ENCODE data around the gene GMCL1.

The GMCL1 gene

GRCh38 chr2:69917852-69918251 lies 88.4 kb downstream of the GMCL1 start:
- Histone ChIP-seq H3K27me3 (ENCODE audit: insufficient read depth, insufficient read length) (peaks cover 21% of the 10 kb centered on the region), H3K4me1 (ENCODE audit: insufficient read depth, insufficient read length) (no peaks in the 10 kb centered on the region), H3K4me3 (ENCODE audit: insufficient read length, low read depth) (no peak overlapping the region), H3K9ac (ENCODE audit: insufficient read length, low read depth) (no peak overlapping the region), H3K36me3 (ENCODE audit: insufficient read depth, insufficient read length, low read length) (peaks cover 10% of the 10 kb centered on the region), H3K9me3 (ENCODE audit: insufficient read depth, low read length) (no peaks in the 10 kb centered on the region)
- DNase-seq (ENCODE audit: low read depth, low spot score): no peak
- TF ChIP-seq SUZ12 (IDR thresholded peaks at IDR 0.05; ENCODE audit: extremely low read depth, insufficient read depth, insufficient read length): no peak
- TF ChIP-seq YY1 (IDR thresholded peaks at IDR 0.05; ENCODE audit: insufficient read depth, insufficient read length): no peak
- no peak for TF ChIP-seq ZNF274 (IDR thresholded peaks at IDR 0.05; ENCODE audit: low read depth, low read length)

GRCh38 chr2:69918401-69918800 lies 88.9 kb downstream of the GMCL1 start:
- peaks cover 6% of the 10 kb centered on the region for H3K36me3 ChIP-seq (ENCODE audit: insufficient read depth, insufficient read length, low read length)
- no peaks in the 10 kb centered on the region for H3K9me3 ChIP-seq (ENCODE audit: insufficient read depth, low read length)
- H3K27me3 ChIP-seq (ENCODE audit: insufficient read depth, insufficient read length): peaks cover 21% of the 10 kb centered on the region
- no peak overlapping the region for H3K4me3 ChIP-seq (ENCODE audit: insufficient read length, low read depth)
- no peak for DNase-seq (ENCODE audit: low read depth, low spot score)
- no peak for TF ChIP-seq SUZ12 (IDR thresholded peaks at IDR 0.05; ENCODE audit: extremely low read depth, insufficient read depth, insufficient read length)
- no peak for TF ChIP-seq ZNF274 (IDR thresholded peaks at IDR 0.05; ENCODE audit: low read depth, low read length)
- TF ChIP-seq YY1 (IDR thresholded peaks at IDR 0.05; ENCODE audit: insufficient read depth, insufficient read length): no peak
- H3K4me1 ChIP-seq (ENCODE audit: insufficient read depth, insufficient read length): no peaks in the 10 kb centered on the region
- H3K9ac ChIP-seq (ENCODE audit: insufficient read length, low read depth): no peak overlapping the region

DNA sequence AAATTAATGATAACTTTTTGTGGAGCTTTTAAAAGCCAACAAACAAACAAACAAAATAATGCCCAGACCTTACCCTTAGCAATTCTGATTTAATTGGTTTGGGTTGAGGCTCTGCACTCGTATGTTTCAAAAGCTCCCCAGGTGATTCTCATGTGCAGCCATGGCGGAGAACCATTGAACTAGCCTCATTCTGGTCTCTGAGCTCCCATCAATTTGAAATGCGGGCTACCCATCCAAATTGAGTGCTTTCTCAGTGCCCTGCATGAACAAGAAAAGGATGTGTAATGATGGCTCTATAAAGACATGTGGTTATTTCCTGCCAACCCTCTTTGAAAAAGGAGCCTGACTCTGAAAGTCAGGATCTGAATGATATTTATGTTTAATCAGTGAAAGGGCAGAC lies 93.7 kb downstream of the GMCL1 start:
- Histone ChIP-seq H3K27me3 (ENCODE audit: insufficient read depth, insufficient read length) (no peaks in the 10 kb centered on the region), H3K9me3 (ENCODE audit: insufficient read depth, low read length) (no peaks in the 10 kb centered on the region), H3K4me1 (ENCODE audit: insufficient read depth, insufficient read length) (no peaks in the 10 kb centered on the region), H3K4me3 (ENCODE audit: insufficient read length, low read depth) (no peak overlapping the region), H3K36me3 (ENCODE audit: insufficient read depth, insufficient read length, low read length) (peaks cover 6% of the 10 kb centered on the region), H3K9ac (ENCODE audit: insufficient read length, low read depth) (no peak overlapping the region)
- TF ChIP-seq YY1 (IDR thresholded peaks at IDR 0.05; ENCODE audit: insufficient read depth, insufficient read length) (no peak), ZNF274 (IDR thresholded peaks at IDR 0.05; ENCODE audit: low read depth, low read length) (no peak), SUZ12 (IDR thresholded peaks at IDR 0.05; ENCODE audit: extremely low read depth, insufficient read depth, insufficient read length) (no peak)
- no peak for DNase-seq (ENCODE audit: low read depth, low spot score)

GRCh38 chr2:69926849-69927515 lies 97.5 kb downstream of the GMCL1 start:
- Histone ChIP-seq H3K4me3 (ENCODE audit: insufficient read length, low read depth) (no peak overlapping the region), H3K4me1 (ENCODE audit: insufficient read depth, insufficient read length) (no peaks in the 10 kb centered on the region)
- DNase-seq (ENCODE audit: low read depth, low spot score): no peak

More at GRCh38 chr2:69926849-69927515, 97.5 kb downstream of the GMCL1 start:
- Histone ChIP-seq H3K9ac (ENCODE audit: insufficient read length, low read depth) (no peak overlapping the region), H3K9me3 (ENCODE audit: insufficient read depth, low read length) (no peaks in the 10 kb centered on the region), H3K36me3 (ENCODE audit: insufficient read depth, insufficient read length, low read length) (peaks cover 3% of the 10 kb centered on the region), H3K27me3 (ENCODE audit: insufficient read depth, insufficient read length) (no peaks in the 10 kb centered on the region)
- TF ChIP-seq SUZ12 (IDR thresholded peaks at IDR 0.05; ENCODE audit: extremely low read depth, insufficient read depth, insufficient read length) (no peak), YY1 (IDR thresholded peaks at IDR 0.05; ENCODE audit: insufficient read depth, insufficient read length) (no peak), ZNF274 (IDR thresholded peaks at IDR 0.05; ENCODE audit: low read depth, low read length) (no peak)

All from NT2/D1 (cell line).